GM12891 (cell line): Measurements from ENCODE around the gene ARG2.

Experiments used
- POLR2A ChIP-seq: IDR thresholded peaks from 2 replicates; pipeline ENCODE4 v1.6.1; 2011; ENCODE audit warnings: low read depth, low read length, control low read depth
- POLR2AphosphoS5 ChIP-seq: IDR thresholded peaks from 2 replicates; pipeline ENCODE4 v1.6.1; 2011; ENCODE audit warnings: low read depth, low read length, control low read depth
- POU2F2 ChIP-seq: IDR thresholded peaks from 2 replicates; pipeline ENCODE4 v1.6.1; 2011; ENCODE audit warnings: low read depth, mild to moderate bottlenecking, control low read depth, low read length, moderate library complexity
- SPI1 ChIP-seq: IDR thresholded peaks from 2 replicates; pipeline ENCODE4 v1.6.1; 2011; ENCODE audit warnings: low read depth, low read length, control low read depth
- TAF1 ChIP-seq: IDR thresholded peaks from 2 replicates; pipeline ENCODE4 v1.6.1; 2011; ENCODE audit warnings: low read depth, low read length, control low read depth

DNA sequence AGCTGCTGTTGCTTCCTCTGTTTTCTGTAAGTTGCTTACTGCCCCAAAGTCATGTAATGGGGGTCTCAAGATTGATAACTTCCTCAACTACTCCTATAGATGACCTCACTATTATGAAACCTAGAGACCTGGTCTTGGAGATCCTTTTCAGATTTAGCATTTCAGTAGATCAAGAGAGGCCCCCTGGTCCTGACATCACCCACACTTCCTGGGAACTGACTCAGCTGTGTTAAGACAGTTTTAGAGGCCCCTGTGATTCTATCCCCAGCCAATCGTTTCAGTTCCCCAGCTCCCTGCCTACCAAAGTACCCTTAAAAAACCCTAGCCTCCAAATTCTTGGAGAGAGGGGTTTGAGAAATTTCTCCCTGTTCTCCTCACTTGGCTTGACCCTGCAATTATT, 9.2 kb upstream of the ARG2 start:
- TF ChIP-seq POLR2A (no peak), POLR2AphosphoS5 (no peak), TAF1 (no peak), SPI1 (0 out of 2 replicates have a peak, but pooled peaks have one; percentile 16), POU2F2 (no peak)
